ENCODE results near the gene CCDC92. TPM values are rescaled to one million over a fixed set of nuclear protein-coding genes. Genes with fewer than 3 reads are reported as not detected.

CCDC92 gene
- total and polyA plus RNA-seq, 2 of the 13 experiments (the other 11 are each of a cell fraction or from before 2014, with no cell fraction given) = 5.4 to 14.7 TPM

DNA sequence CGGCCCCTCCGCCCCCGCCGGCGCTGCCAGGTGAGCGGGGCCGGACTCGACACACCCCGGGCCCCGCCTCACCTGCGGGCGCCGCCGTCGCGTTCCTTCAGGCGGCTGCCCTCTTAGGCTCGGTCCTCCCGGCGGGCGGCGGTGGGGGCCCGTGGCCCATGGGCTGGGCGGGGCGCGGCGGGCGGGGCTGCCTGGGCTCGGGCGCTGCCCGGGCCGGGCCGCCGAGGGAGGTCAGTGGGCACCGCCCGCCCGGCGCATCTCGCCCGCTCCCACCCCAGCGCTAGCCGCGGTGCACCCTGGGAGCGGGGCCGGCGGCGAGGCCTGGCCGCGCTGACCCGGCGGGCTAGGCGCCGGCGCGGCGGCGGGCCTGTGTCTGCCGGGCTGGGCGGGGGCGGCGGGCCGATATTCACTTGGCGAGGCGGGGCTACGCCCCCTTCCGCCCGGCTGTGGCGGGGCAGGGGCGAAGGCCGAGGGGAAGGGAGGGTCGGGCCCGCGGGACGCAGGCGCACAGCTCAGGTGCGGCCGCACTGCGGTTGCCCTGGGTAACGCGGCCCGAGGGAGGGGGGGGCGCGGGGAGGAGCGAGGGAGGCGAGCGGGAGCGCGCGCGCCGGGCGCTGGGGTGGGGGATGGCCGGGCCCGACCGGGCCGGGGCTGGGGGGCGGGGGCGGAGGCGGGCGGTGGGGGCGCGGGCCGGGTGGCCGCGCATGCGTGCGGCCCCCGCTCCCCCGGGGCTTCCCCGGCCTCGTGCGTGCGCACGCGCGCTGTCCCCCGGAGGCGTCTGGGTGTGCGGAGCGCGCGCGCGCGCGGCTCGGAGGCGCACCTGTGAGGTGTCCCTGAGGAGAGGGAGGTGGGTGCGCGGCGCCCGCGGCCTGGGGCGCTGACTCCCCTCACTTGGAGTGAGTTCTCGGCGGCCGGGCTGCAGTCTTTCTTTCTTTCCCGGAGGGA lies at the start of gene CCDC92, which contains the start of gene ZNF664 (continued):
- TF ChIP-seq ZSCAN21 (CRISPR knock-in tag; IDR thresholded peaks at IDR 0.05; ENCODE audit: borderline replicate concordance) = 0 out of 2 replicates have a peak, but pooled peaks have one; percentile 46
- TF ChIP-seq ETV5 (CRISPR knock-in tag; IDR thresholded peaks at IDR 0.05; ENCODE audit: borderline replicate concordance) = peak; percentile 27; the same call in 1 of the 2 replicates
- TF ChIP-seq ZNF841 (CRISPR knock-in tag; IDR thresholded peaks at IDR 0.05; ENCODE audit: borderline replicate concordance) = no peak
- no peak for TF ChIP-seq NFKBIZ (CRISPR knock-in tag; IDR thresholded peaks at IDR 0.05)
- no peak for TF ChIP-seq THAP9 (CRISPR knock-in tag; IDR thresholded peaks at IDR 0.05; ENCODE audit: borderline replicate concordance)
- TF ChIP-seq MAFF (IDR thresholded peaks at IDR 0.05; ENCODE audit: low read depth, low read length) = no peak
- TF ChIP-seq GABPB1 (CRISPR knock-in tag; IDR thresholded peaks at IDR 0.05) = peak; percentile 69
- TF ChIP-seq PRDM4 (CRISPR knock-in tag; IDR thresholded peaks at IDR 0.05; ENCODE audit: borderline replicate concordance) = no peak
- TF ChIP-seq ZMYM2 (CRISPR knock-in tag; IDR thresholded peaks at IDR 0.05) = no peak
- no peak for TF ChIP-seq ZNF660 (CRISPR knock-in tag; IDR thresholded peaks at IDR 0.05; ENCODE audit: borderline replicate concordance, low read depth)
- no peak for TF ChIP-seq RELA (CRISPR knock-in tag; IDR thresholded peaks at IDR 0.05)
- no peak for TF ChIP-seq KLF9 (CRISPR knock-in tag; IDR thresholded peaks at IDR 0.05; ENCODE audit: low read depth)
- TF ChIP-seq CENPT (CRISPR knock-in tag; IDR thresholded peaks at IDR 0.05; ENCODE audit: low read depth) = no peak
- peak; percentile 59 for TF ChIP-seq RAD21 (CRISPR knock-in tag; IDR thresholded peaks at IDR 0.05)
- TF ChIP-seq ZSCAN30 (CRISPR knock-in tag; IDR thresholded peaks at IDR 0.05) = no peak
- no peak for TF ChIP-seq ZMAT3 (CRISPR knock-in tag; conservative IDR thresholded peaks at IDR 0.05)
- no peak for TF ChIP-seq ZNF326 (CRISPR knock-in tag; IDR thresholded peaks at IDR 0.05; ENCODE audit: borderline replicate concordance)
- TF ChIP-seq WIZ (CRISPR knock-in tag; IDR thresholded peaks at IDR 0.05) = no peak
- TF ChIP-seq ZFP82 (CRISPR knock-in tag; IDR thresholded peaks at IDR 0.05; ENCODE audit: borderline replicate concordance) = no peak
- no peak for TF ChIP-seq ZNF101 (CRISPR knock-in tag; IDR thresholded peaks at IDR 0.05; ENCODE audit: borderline replicate concordance, low read depth)
- TF ChIP-seq LRRFIP1 (CRISPR knock-in tag; conservative IDR thresholded peaks at IDR 0.05) = no peak

Data from HepG2 (cell line).